Superior temporal gyrus (tissue), 1 donor: ENCODE results near the gene ABCC3.

Source experiments
- DNase-seq: peaks from one replicate; pipeline ENCODE4 v3.0.0-alpha.2; 2016; ENCODE audit errors: extremely low spot score

Gene ABCC3

GRCh38 chr17:50634224-50634914 is at the start of gene ABCC3:
TSS of gene ABCC3 (plus strand) at chr17:50634881. CDS start at chr17:50634937, 56 bp downstream.
- DNase-seq = no peak

- no peak for DNase-seq
Observed at GRCh38 chr17:50585346-50585745, 49.3 kb upstream of the ABCC3 start.

- no peak for DNase-seq
Observed at GRCh38 chr17:50585891-50586290, 48.8 kb upstream of the ABCC3 start.

- no peak for DNase-seq
Observed at GRCh38 chr17:50586421-50587247, 48.0 kb upstream of the ABCC3 start.

GRCh38 chr17:50587571-50587970 is 47.1 kb upstream of the ABCC3 start:
- DNase-seq = no peak

GRCh38 chr17:50588391-50589049 is 46.2 kb upstream of the ABCC3 start:
- no peak for DNase-seq

GRCh38 chr17:50589095-50589705 is 45.5 kb upstream of the ABCC3 start:
- DNase-seq = no peak

- DNase-seq = no peak
Observed at GRCh38 chr17:50590946-50591737, 43.5 kb upstream of the ABCC3 start.

- no peak for DNase-seq
Observed at GRCh38 chr17:50593321-50593720, 41.4 kb upstream of the ABCC3 start.

GRCh38 chr17:50594128-50594823 is 40.4 kb upstream of the ABCC3 start:
- DNase-seq = no peak

GRCh38 chr17:50594892-50595291 is 39.8 kb upstream of the ABCC3 start:
- no peak for DNase-seq

GRCh38 chr17:50596191-50597037 is 38.3 kb upstream of the ABCC3 start:
- DNase-seq = no peak

GRCh38 chr17:50598487-50598886 is 36.2 kb upstream of the ABCC3 start:
- DNase-seq = no peak

- DNase-seq = no peak
Observed at GRCh38 chr17:50599606-50600005, 35.1 kb upstream of the ABCC3 start.

- DNase-seq = no peak
Observed at GRCh38 chr17:50601823-50602375, 32.8 kb upstream of the ABCC3 start.

GRCh38 chr17:50602836-50603235 is 31.8 kb upstream of the ABCC3 start:
- DNase-seq = no peak

GRCh38 chr17:50603340-50603739 is 31.3 kb upstream of the ABCC3 start:
- no peak for DNase-seq

- no peak for DNase-seq
Observed at GRCh38 chr17:50604513-50604912, 30.2 kb upstream of the ABCC3 start.

GRCh38 chr17:50605429-50605828 is 29.3 kb upstream of the ABCC3 start:
- no peak for DNase-seq
